Measurements from ENCODE around the gene DDX55.
"Not testable (repeated sequence)": the region's sequence is repeated elsewhere in the genome, so short reads cannot be mapped to it uniquely, and the experiment has no call there.

DDX55 gene

GRCh38 chr12:123572391-123572790 lies 29.5 kb upstream of the DDX55 start:
- TF ChIP-seq, protein P1, sequence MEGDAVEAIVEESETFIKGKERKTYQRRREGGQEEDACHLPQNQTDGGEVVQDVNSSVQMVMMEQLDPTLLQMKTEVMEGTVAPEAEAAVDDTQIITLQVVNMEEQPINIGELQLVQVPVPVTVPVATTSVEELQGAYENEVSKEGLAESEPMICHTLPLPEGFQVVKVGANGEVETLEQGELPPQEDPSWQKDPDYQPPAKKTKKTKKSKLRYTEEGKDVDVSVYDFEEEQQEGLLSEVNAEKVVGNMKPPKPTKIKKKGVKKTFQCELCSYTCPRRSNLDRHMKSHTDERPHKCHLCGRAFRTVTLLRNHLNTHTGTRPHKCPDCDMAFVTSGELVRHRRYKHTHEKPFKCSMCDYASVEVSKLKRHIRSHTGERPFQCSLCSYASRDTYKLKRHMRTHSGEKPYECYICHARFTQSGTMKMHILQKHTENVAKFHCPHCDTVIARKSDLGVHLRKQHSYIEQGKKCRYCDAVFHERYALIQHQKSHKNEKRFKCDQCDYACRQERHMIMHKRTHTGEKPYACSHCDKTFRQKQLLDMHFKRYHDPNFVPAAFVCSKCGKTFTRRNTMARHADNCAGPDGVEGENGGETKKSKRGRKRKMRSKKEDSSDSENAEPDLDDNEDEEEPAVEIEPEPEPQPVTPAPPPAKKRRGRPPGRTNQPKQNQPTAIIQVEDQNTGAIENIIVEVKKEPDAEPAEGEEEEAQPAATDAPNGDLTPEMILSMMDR (IDR thresholded peaks at IDR 0.05) = no peak
- Histone ChIP-seq H3K27ac (no peak overlapping the region), H3K9me3 (no peaks in the 10 kb centered on the region), H3K27me3 (no peaks in the 10 kb centered on the region), H3K36me3 (peaks cover 0 to 2% (median 0%) of the 10 kb centered on the region in 3 donors), H3K4me3 (no peak overlapping the region), H3K4me1 (peaks cover 0 to 10% (median 0%) of the 10 kb centered on the region in 4 donors)
- intact Hi-C loops (cut with DNase I; ENCODE audit: low total_unique reads) = no loop called here
- no peak for DNase-seq

GRCh38 chr12:123573870-123574269 lies 28.0 kb upstream of the DDX55 start:
- H3K36me3 ChIP-seq = peaks cover 0 to 5% (median 0%) of the 10 kb centered on the region in 3 donors

DNA sequence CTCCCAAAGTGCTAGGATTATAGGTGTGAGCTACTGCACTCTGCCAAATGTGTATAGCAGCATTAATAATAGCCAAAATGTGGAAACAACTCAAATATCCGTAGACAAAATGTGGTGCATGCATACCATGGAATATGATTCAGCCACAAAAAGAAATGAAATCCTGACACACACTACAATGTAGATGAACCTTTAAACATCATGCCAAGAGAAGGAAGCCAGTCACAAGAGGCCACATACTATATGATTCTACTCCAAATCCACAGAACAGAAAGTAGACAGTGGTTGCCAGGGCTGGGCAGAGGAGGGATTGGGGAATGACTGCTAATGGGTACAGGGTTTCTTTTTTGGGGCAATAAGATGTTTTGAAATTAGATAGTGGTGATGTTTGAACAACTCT lies 25.3 kb upstream of the DDX55 start:
- intact Hi-C loops (cut with DNase I; ENCODE audit: low total_unique reads) = no loop called here
- Histone ChIP-seq H3K4me3 (no peak overlapping the region), H3K27me3 (no peaks in the 10 kb centered on the region), H3K4me1 (peaks cover 0 to 4% (median 0%) of the 10 kb centered on the region in 4 donors), H3K9me3 (no peaks in the 10 kb centered on the region), H3K27ac (no peak overlapping the region), H3K36me3 (peaks cover 0 to 8% (median 0%) of the 10 kb centered on the region in 3 donors)
- no peak for DNase-seq
- TF ChIP-seq, protein P1 (IDR thresholded peaks at IDR 0.05) = no peak

More at GRCh38 chr12:123573870-123574269, 28.0 kb upstream of the DDX55 start:
- no peak overlapping the region for H3K27ac ChIP-seq
- TF ChIP-seq, protein P1 (IDR thresholded peaks at IDR 0.05) = no peak
- no peaks in the 10 kb centered on the region for H3K9me3 ChIP-seq
- no peak overlapping the region for H3K4me3 ChIP-seq
- H3K4me1 ChIP-seq = peaks cover 0 to 10% (median 0%) of the 10 kb centered on the region in 4 donors
- H3K27me3 ChIP-seq = no peaks in the 10 kb centered on the region
- intact Hi-C loops (cut with DNase I; ENCODE audit: low total_unique reads) = no loop called here
- DNase-seq = no peak

DNA sequence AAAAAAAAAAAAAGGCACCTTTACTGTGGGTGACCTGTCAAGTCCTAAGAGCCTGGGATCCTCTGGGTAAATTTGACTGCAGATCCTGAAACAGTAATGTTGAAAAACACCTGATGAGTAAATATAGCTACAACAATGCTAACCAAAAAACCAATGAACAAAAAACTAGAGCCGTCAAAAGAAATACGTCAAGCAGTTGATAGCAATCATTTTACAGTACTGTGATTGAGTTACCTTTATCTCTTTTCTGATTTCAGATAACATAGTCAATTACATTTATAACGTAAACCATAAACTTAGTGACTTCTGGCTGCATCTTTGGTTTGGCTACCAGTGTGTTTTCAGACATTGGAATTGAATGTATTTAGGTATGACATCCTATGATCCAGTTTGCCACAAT lies 23.7 kb upstream of the DDX55 start:
- TF ChIP-seq, protein P1 (IDR thresholded peaks at IDR 0.05) = no peak
- peaks cover 0 to 8% (median 0%) of the 10 kb centered on the region in 3 donors for H3K36me3 ChIP-seq
- H3K4me1 ChIP-seq = peaks cover 0 to 20% (median 12%) of the 10 kb centered on the region in 4 donors
- no peak for DNase-seq
- H3K4me3 ChIP-seq = no peak overlapping the region
- H3K27me3 ChIP-seq = no peaks in the 10 kb centered on the region
- intact Hi-C loops (cut with DNase I; ENCODE audit: low total_unique reads) = no loop called here
- H3K27ac ChIP-seq = no peak overlapping the region
- no peaks in the 10 kb centered on the region for H3K9me3 ChIP-seq

GRCh38 chr12:123578829-123579228 lies 23.1 kb upstream of the DDX55 start:
- H3K36me3 ChIP-seq; H3K4me3 ChIP-seq; H3K27me3 ChIP-seq; H3K27ac ChIP-seq; H3K9me3 ChIP-seq; DNase-seq; intact Hi-C loops (cut with DNase I; ENCODE audit: low total_unique reads): not testable (repeated sequence)
- H3K4me1 ChIP-seq = peaks cover 0 to 24% (median 14%) of the 10 kb centered on the region in 4 donors

GRCh38 chr12:123580772-123581171 lies 21.1 kb upstream of the DDX55 start:
- intact Hi-C loops (cut with DNase I; ENCODE audit: low total_unique reads) = loop anchor here (5.0 kb wide), 2 partner anchors 143 to 218 kb away; partner anchors contain the start of genes RILPL2 and SBNO1
- peaks cover 0 to 32% (median 19%) of the 10 kb centered on the region in 4 donors for H3K4me1 ChIP-seq
- no peaks in the 10 kb centered on the region for H3K27me3 ChIP-seq
- no peak for DNase-seq
- no peaks in the 10 kb centered on the region for H3K9me3 ChIP-seq
- no peak overlapping the region for H3K27ac ChIP-seq
- H3K36me3 ChIP-seq = peaks cover 0 to 8% (median 0%) of the 10 kb centered on the region in 3 donors
- H3K4me3 ChIP-seq = no peak overlapping the region
- TF ChIP-seq, protein P1 (IDR thresholded peaks at IDR 0.05) = no peak

Data from tibial artery (tissue), 4 donors.